ENCODE results near the gene HTN1. TPM values are rescaled to one million over a fixed set of nuclear protein-coding genes. Genes with fewer than 3 reads are reported as not detected.
"Not testable (repeated sequence)": the region's sequence is repeated elsewhere in the genome, so short reads cannot be mapped to it uniquely, and the experiment has no call there.

Gene HTN1
- total RNA-seq (not detected), total RNA-seq (0 to 0.06 (median 0) reads per million in 29 experiments)
- not detected for total RNA-seq (2013)

GRCh38 chr4:70050138-70050537 lies at the start of gene HTN1:
Gene HTN1 (plus strand): TSS chr4:70050438. CDS start chr4:70053077, 2,639 bp downstream.
- H3K4me3 ChIP-seq (ENCODE audit: control insufficient read depth in 1 of 2, extremely low read depth in 1 of 2, low read length in 1 of 2); H3K36me3 ChIP-seq (ENCODE audit: control insufficient read depth in 2 of 2, extremely low read depth in 1 of 2, insufficient read depth in 1 of 2, low read length in 1 of 2); POLR2A ChIA-PET; ATAC-seq (replicated peaks in 1 of 4); H3K9me3 Mint-ChIP-seq; H3K27ac ChIP-seq (ENCODE audit: low read length); H3K27ac Mint-ChIP-seq; H3K27me3 Mint-ChIP-seq; H3K9me3 ChIP-seq; H3K4me1 ChIP-seq (ENCODE audit: control insufficient read depth in 1 of 2, extremely low read depth in 1 of 2, insufficient read depth in 2 of 2, low read length in 2 of 2); H3K36me3 Mint-ChIP-seq; DNase-seq; H3K27me3 ChIP-seq (replicated peaks in 1 of 2; ENCODE audit: control insufficient read depth in 2 of 2, extremely low read depth in 1 of 2, insufficient read depth in 2 of 2, low read length in 1 of 2); H3K4me3 Mint-ChIP-seq; H3K4me1 Mint-ChIP-seq: not testable (repeated sequence)
- WGBS (ENCODE audit: insufficient coverage) = no CpG with 5 or more reads among the region's 6 CpGs
- CTCF ChIA-PET = interaction anchor here in 1 of 2 donors (0.6 kb wide), 1 partner anchor 463 kb away, joined by 4 read pairs; no protein-coding TSS in a partner anchor

- ATAC-seq (replicated peaks in 1 of 4) (no peak), DNase-seq (no peak)
- ChIA-PET CTCF (no interaction called here), POLR2A (no interaction called here)
- Histone ChIP-seq H3K9me3 (no peaks in the 10 kb centered on the region), H3K4me1 (ENCODE audit: control insufficient read depth in 1 of 2, extremely low read depth in 1 of 2, insufficient read depth in 2 of 2, low read length in 2 of 2) (no peaks in the 10 kb centered on the region), H3K4me3 (ENCODE audit: control insufficient read depth in 1 of 2, extremely low read depth in 1 of 2, low read length in 1 of 2) (no peak overlapping the region), H3K27ac (ENCODE audit: low read length) (no peak overlapping the region), H3K36me3 (ENCODE audit: control insufficient read depth in 2 of 2, extremely low read depth in 1 of 2, insufficient read depth in 1 of 2, low read length in 1 of 2) (no peaks in the 10 kb centered on the region), H3K27me3 (replicated peaks in 1 of 2; ENCODE audit: control insufficient read depth in 2 of 2, extremely low read depth in 1 of 2, insufficient read depth in 2 of 2, low read length in 1 of 2) (no peaks in the 10 kb centered on the region)
- Mint-ChIP-seq H3K9me3 (peaks cover 0 to 3% (median 3%) of the 10 kb centered on the region in 3 donors), H3K27ac (no peak overlapping the region), H3K36me3 (no peaks in the 10 kb centered on the region), H3K4me3 (no peak overlapping the region), H3K27me3 (no peaks in the 10 kb centered on the region), H3K4me1 (no peaks in the 10 kb centered on the region)
- WGBS (ENCODE audit: insufficient coverage) = no CpG with 5 or more reads among the region's 1 CpG
These were observed 49.5 kb upstream of the HTN1 start for GRCh38 chr4:70000711-70001110.

- no peak for ATAC-seq (replicated peaks in 1 of 4)
- H3K4me1 Mint-ChIP-seq = no peaks in the 10 kb centered on the region
- CTCF ChIA-PET = no interaction called here
- Histone ChIP-seq H3K4me3 (ENCODE audit: control insufficient read depth in 1 of 2, extremely low read depth in 1 of 2, low read length in 1 of 2) (no peak overlapping the region), H3K9me3 (no peaks in the 10 kb centered on the region), H3K36me3 (ENCODE audit: control insufficient read depth in 2 of 2, extremely low read depth in 1 of 2, insufficient read depth in 1 of 2, low read length in 1 of 2) (no peaks in the 10 kb centered on the region), H3K27ac (ENCODE audit: low read length) (no peak overlapping the region), H3K27me3 (replicated peaks in 1 of 2; ENCODE audit: control insufficient read depth in 2 of 2, extremely low read depth in 1 of 2, insufficient read depth in 2 of 2, low read length in 1 of 2) (no peaks in the 10 kb centered on the region), H3K4me1 (ENCODE audit: control insufficient read depth in 1 of 2, extremely low read depth in 1 of 2, insufficient read depth in 2 of 2, low read length in 2 of 2) (no peaks in the 10 kb centered on the region)
- H3K27me3 Mint-ChIP-seq = no peaks in the 10 kb centered on the region
- POLR2A ChIA-PET = no interaction called here
- no peak overlapping the region for H3K4me3 Mint-ChIP-seq
- H3K9me3 Mint-ChIP-seq = peaks cover 0 to 3% (median 3%) of the 10 kb centered on the region in 3 donors
- no peak for DNase-seq
- H3K27ac Mint-ChIP-seq = no peak overlapping the region
- H3K36me3 Mint-ChIP-seq = no peaks in the 10 kb centered on the region
These were observed 47.7 kb upstream of the HTN1 start for GRCh38 chr4:70002507-70002906.

GRCh38 chr4:70008771-70009170 lies 41.5 kb upstream of the HTN1 start:
- CTCF ChIA-PET = no interaction called here

GRCh38 chr4:70019006-70019405 lies 31.2 kb upstream of the HTN1 start:
- H3K27ac ChIP-seq (ENCODE audit: low read length); DNase-seq; H3K9me3 ChIP-seq; H3K36me3 Mint-ChIP-seq; H3K27ac Mint-ChIP-seq; H3K27me3 ChIP-seq (replicated peaks in 1 of 2; ENCODE audit: control insufficient read depth in 2 of 2, extremely low read depth in 1 of 2, insufficient read depth in 2 of 2, low read length in 1 of 2); H3K36me3 ChIP-seq (ENCODE audit: control insufficient read depth in 2 of 2, extremely low read depth in 1 of 2, insufficient read depth in 1 of 2, low read length in 1 of 2); H3K4me3 ChIP-seq (ENCODE audit: control insufficient read depth in 1 of 2, extremely low read depth in 1 of 2, low read length in 1 of 2); H3K4me1 ChIP-seq (ENCODE audit: control insufficient read depth in 1 of 2, extremely low read depth in 1 of 2, insufficient read depth in 2 of 2, low read length in 2 of 2); ATAC-seq (replicated peaks in 1 of 4); CTCF ChIA-PET; H3K4me1 Mint-ChIP-seq; H3K27me3 Mint-ChIP-seq; POLR2A ChIA-PET; H3K4me3 Mint-ChIP-seq: not testable (repeated sequence)
- no CpG with 5 or more reads among the region's 10 CpGs for WGBS (ENCODE audit: insufficient coverage)
- H3K9me3 Mint-ChIP-seq = peaks cover 4 to 12% (median 10%) of the 10 kb centered on the region in 3 donors

More at GRCh38 chr4:70008771-70009170, 41.5 kb upstream of the HTN1 start:
- no peak for ATAC-seq (replicated peaks in 1 of 4)
- peaks cover 0 to 8% (median 0%) of the 10 kb centered on the region in 3 donors for H3K9me3 Mint-ChIP-seq
- H3K27me3 Mint-ChIP-seq = no peaks in the 10 kb centered on the region
- no peaks in the 10 kb centered on the region for H3K36me3 Mint-ChIP-seq
- no peak for DNase-seq
- H3K27ac Mint-ChIP-seq = no peak overlapping the region
- H3K9me3 ChIP-seq = no peaks in the 10 kb centered on the region
- WGBS (ENCODE audit: insufficient coverage) = 58% methylated on average over 1 of the region's 3 CpGs
- no peaks in the 10 kb centered on the region for H3K4me1 ChIP-seq (ENCODE audit: control insufficient read depth in 1 of 2, extremely low read depth in 1 of 2, insufficient read depth in 2 of 2, low read length in 2 of 2)
- H3K27me3 ChIP-seq (replicated peaks in 1 of 2; ENCODE audit: control insufficient read depth in 2 of 2, extremely low read depth in 1 of 2, insufficient read depth in 2 of 2, low read length in 1 of 2) = no peaks in the 10 kb centered on the region
- no peaks in the 10 kb centered on the region for H3K36me3 ChIP-seq (ENCODE audit: control insufficient read depth in 2 of 2, extremely low read depth in 1 of 2, insufficient read depth in 1 of 2, low read length in 1 of 2)
- H3K4me3 ChIP-seq (ENCODE audit: control insufficient read depth in 1 of 2, extremely low read depth in 1 of 2, low read length in 1 of 2) = no peak overlapping the region
- POLR2A ChIA-PET = no interaction called here
- H3K4me1 Mint-ChIP-seq = no peaks in the 10 kb centered on the region
- no peak overlapping the region for H3K4me3 Mint-ChIP-seq
- H3K27ac ChIP-seq (ENCODE audit: low read length) = no peak overlapping the region

GRCh38 chr4:70023218-70023617 lies 27.0 kb upstream of the HTN1 start:
- Histone ChIP-seq H3K27ac (ENCODE audit: low read length) (no peak overlapping the region), H3K9me3 (no peaks in the 10 kb centered on the region), H3K36me3 (ENCODE audit: control insufficient read depth in 2 of 2, extremely low read depth in 1 of 2, insufficient read depth in 1 of 2, low read length in 1 of 2) (no peaks in the 10 kb centered on the region), H3K27me3 (replicated peaks in 1 of 2; ENCODE audit: control insufficient read depth in 2 of 2, extremely low read depth in 1 of 2, insufficient read depth in 2 of 2, low read length in 1 of 2) (no peaks in the 10 kb centered on the region), H3K4me3 (ENCODE audit: control insufficient read depth in 1 of 2, extremely low read depth in 1 of 2, low read length in 1 of 2) (no peak overlapping the region), H3K4me1 (ENCODE audit: control insufficient read depth in 1 of 2, extremely low read depth in 1 of 2, insufficient read depth in 2 of 2, low read length in 2 of 2) (no peaks in the 10 kb centered on the region)
- ATAC-seq (replicated peaks in 1 of 4) (no peak), DNase-seq (no peak)
- Mint-ChIP-seq H3K27ac (no peak overlapping the region), H3K36me3 (no peaks in the 10 kb centered on the region), H3K27me3 (no peaks in the 10 kb centered on the region), H3K4me3 (no peak overlapping the region), H3K4me1 (no peaks in the 10 kb centered on the region), H3K9me3 (no peaks in the 10 kb centered on the region)
- ChIA-PET POLR2A (no interaction called here), CTCF (no interaction called here)
- WGBS (ENCODE audit: insufficient coverage) = no CpG with 5 or more reads among the region's 2 CpGs

- CTCF ChIA-PET = no interaction called here
- H3K36me3 Mint-ChIP-seq = no peaks in the 10 kb centered on the region
- ATAC-seq (replicated peaks in 1 of 4) = no peak
These were observed 23.2 kb upstream of the HTN1 start for GRCh38 chr4:70027011-70027410.

More at GRCh38 chr4:70027011-70027410, 23.2 kb upstream of the HTN1 start:
- Histone ChIP-seq H3K4me1 (ENCODE audit: control insufficient read depth in 1 of 2, extremely low read depth in 1 of 2, insufficient read depth in 2 of 2, low read length in 2 of 2) (no peaks in the 10 kb centered on the region), H3K27ac (ENCODE audit: low read length) (no peak overlapping the region), H3K9me3 (no peaks in the 10 kb centered on the region), H3K4me3 (ENCODE audit: control insufficient read depth in 1 of 2, extremely low read depth in 1 of 2, low read length in 1 of 2) (no peak overlapping the region), H3K36me3 (ENCODE audit: control insufficient read depth in 2 of 2, extremely low read depth in 1 of 2, insufficient read depth in 1 of 2, low read length in 1 of 2) (no peaks in the 10 kb centered on the region), H3K27me3 (replicated peaks in 1 of 2; ENCODE audit: control insufficient read depth in 2 of 2, extremely low read depth in 1 of 2, insufficient read depth in 2 of 2, low read length in 1 of 2) (no peaks in the 10 kb centered on the region)
- H3K4me3 Mint-ChIP-seq = no peak overlapping the region
- WGBS (ENCODE audit: insufficient coverage) = no CpG with 5 or more reads among the region's 5 CpGs
- no peaks in the 10 kb centered on the region for H3K9me3 Mint-ChIP-seq
- POLR2A ChIA-PET = no interaction called here
- H3K27me3 Mint-ChIP-seq = no peaks in the 10 kb centered on the region
- no peaks in the 10 kb centered on the region for H3K4me1 Mint-ChIP-seq
- no peak overlapping the region for H3K27ac Mint-ChIP-seq
- DNase-seq = no peak

All from T-cell (primary cell).